H1 (cell line): ENCODE results near the gene ARHGAP12. TPM values are rescaled to one million over a fixed set of nuclear protein-coding genes. Genes with fewer than 3 reads are reported as not detected.

Source experiments
- CTCF ChIA-PET: fragments of 300-600 bp; sonication (Branson Sonifier 250); formaldehyde crosslinking; loops from one replicate; lab custom pipeline; 2021; ENCODE audit not compliant: partially characterized antibody; lab: Charles Lee
- POLR2A ChIA-PET: fragments of 300-600 bp; sonication (Branson Sonifier 250); formaldehyde crosslinking; loops from one replicate; lab custom pipeline; 2021; ENCODE audit warnings: inconsistent platforms; ENCODE audit not compliant: partially characterized antibody; lab: Charles Lee
- DNase-seq, 2 experiments: peaks; one replicate each; pipeline versions ENCODE4 v3.0.0 to v3.0.0-alpha.2; 2010 to 2022; ENCODE audit warnings: low spot score in 2 of 2, low read depth in 1 of 2, mixed read lengths in 1 of 2
- FAIRE-seq: peaks from 2 replicates; lab custom pipeline; 2011; peaks lifted over from hg19 to GRCh38; lab: Jason Lieb, UNC
- H2AFZ ChIP-seq: 2 replicates; pipeline ENCODE4 v1.8.1; 2012; ENCODE audit warnings: low read length, inconsistent platforms
- H2AK5ac ChIP-seq: 2 replicates; pipeline ENCODE4 v1.6.1; 2013; ENCODE audit warnings: low read depth, low read length
- H2BK120ac ChIP-seq: replicated peaks from 2 replicates; pipeline ENCODE3; 2013; ENCODE audit warnings: low read depth, low read length, inconsistent platforms
- H2BK12ac ChIP-seq: 2 replicates; pipeline ENCODE4 v1.6.1; 2013; ENCODE audit warnings: low read depth, low read length
- H2BK15ac ChIP-seq: 2 replicates; pipeline ENCODE4 v1.6.1; 2013; ENCODE audit warnings: low read length
- H2BK20ac ChIP-seq: 2 replicates; pipeline ENCODE4 v1.6.1; 2013; ENCODE audit warnings: low read length
- H2BK5ac ChIP-seq: 2 replicates; pipeline ENCODE4 v1.6.1; 2013; ENCODE audit warnings: low read depth, low read length
- H3K14ac ChIP-seq: 2 replicates; pipeline ENCODE4 v1.6.1; 2013; ENCODE audit warnings: inconsistent platforms; ENCODE audit not compliant: insufficient read length
- H3K18ac ChIP-seq: 2 replicates; pipeline ENCODE4 v1.6.1; 2013; ENCODE audit warnings: low read length; ENCODE audit errors: extremely low read depth
- H3K23ac ChIP-seq: 2 replicates; pipeline ENCODE4 v1.6.1; 2013; ENCODE audit warnings: inconsistent platforms; ENCODE audit not compliant: insufficient read length
- H3K23me2 ChIP-seq: 2 replicates; pipeline ENCODE4 v1.6.1; 2013; ENCODE audit warnings: low read depth, low read length
- H3K27ac ChIP-seq: 2 replicates; pipeline ENCODE4 v1.6.1; 2011; ENCODE audit warnings: low read depth, low read length, inconsistent platforms
- H3K27me3 ChIP-seq, 4 experiments: replicated peaks in 1 of 4; 1 replicate in 1 of 4; 2 replicates in 3 of 4; pipeline versions ENCODE4 v1.6.1 to v1.8.1; 2011 to 2013; ENCODE audit warnings: low read length in 3 of 4, mild to moderate bottlenecking in 3 of 4, inconsistent platforms in 2 of 4, mixed read lengths in 2 of 4, moderate library complexity in 1 of 4; ENCODE audit not compliant: control insufficient read depth in 3 of 4, insufficient read depth in 3 of 4; ENCODE audit errors: extremely low read depth in 1 of 4
- H3K36me3 ChIP-seq, 4 experiments: 2 replicates each; pipeline versions ENCODE4 v1.6.1 to v1.8.1; 2011 to 2013; ENCODE audit warnings: mild to moderate bottlenecking in 4 of 4, low read length in 3 of 4, moderate library complexity in 2 of 4, control low read depth in 1 of 4, inconsistent platforms in 1 of 4; ENCODE audit not compliant: insufficient read depth in 4 of 4, control insufficient read depth in 2 of 4
- H3K4ac ChIP-seq: replicated peaks from 2 replicates; pipeline ENCODE3; 2013; ENCODE audit warnings: low read length, low read depth, mixed read lengths, inconsistent platforms; ENCODE audit not compliant: insufficient read length
- H3K4me1 ChIP-seq, 4 experiments: replicated peaks in 1 of 4; 1 replicate in 1 of 4; 2 replicates in 3 of 4; pipeline versions ENCODE4 v1.6.1 to v1.8.1; 2011 to 2013; ENCODE audit warnings: low read length in 3 of 4, inconsistent platforms in 2 of 4, mixed read lengths in 1 of 4; ENCODE audit not compliant: insufficient read depth in 4 of 4, control insufficient read depth in 3 of 4
- H3K4me2 ChIP-seq, 2 experiments: 2 replicates each; pipeline versions ENCODE4 v1.6.1 to v1.8.1; 2011 to 2013; ENCODE audit warnings: low read depth in 2 of 2, low read length in 2 of 2, control low read depth in 1 of 2, inconsistent platforms in 1 of 2, mild to moderate bottlenecking in 1 of 2; ENCODE audit not compliant: insufficient read depth in 1 of 2
- H3K4me3 ChIP-seq, 4 experiments: fragments of 200-600, 300-600 bp in 1 of 4; sonication (generic), shearing (Covaris generic), sonication (Bioruptor Twin) in 1 of 4; 2 replicates each; pipeline versions ENCODE4 v1.5.1 to v1.8.1; 2011 to 2016; ENCODE audit warnings: low read length in 4 of 4, low read depth in 3 of 4, control low read depth in 2 of 4, inconsistent platforms in 2 of 4, mild to moderate bottlenecking in 2 of 4, mixed read lengths in 1 of 4, moderate library complexity in 1 of 4; ENCODE audit not compliant: insufficient read depth in 2 of 4; ENCODE audit errors: extremely low read depth in 1 of 4
- H3K56ac ChIP-seq: replicated peaks from 2 replicates; pipeline ENCODE3; 2013; ENCODE audit warnings: low read depth, mild to moderate bottlenecking, mixed read lengths, low read length, inconsistent platforms; ENCODE audit not compliant: insufficient read length
- H3K79me1 ChIP-seq: 2 replicates; pipeline ENCODE4 v1.6.1; 2013; ENCODE audit warnings: low read depth, low read length, control low read depth
- H3K79me2 ChIP-seq, 2 experiments: 2 replicates each; pipeline versions ENCODE4 v1.6.1 to v1.8.1; 2012 to 2013; ENCODE audit warnings: low read length in 2 of 2, mild to moderate bottlenecking in 2 of 2, inconsistent platforms in 1 of 2; ENCODE audit not compliant: insufficient read depth in 2 of 2, control insufficient read depth in 1 of 2
- H3K9ac ChIP-seq, 4 experiments: replicated peaks in 1 of 4; 1 replicate in 1 of 4; 2 replicates in 3 of 4; pipeline versions ENCODE4 v1.6.1 to v1.8.1; 2011 to 2013; ENCODE audit warnings: low read depth in 3 of 4, low read length in 3 of 4, control low read depth in 2 of 4, mild to moderate bottlenecking in 2 of 4, moderate library complexity in 2 of 4, inconsistent platforms in 1 of 4; ENCODE audit errors: extremely low read depth in 1 of 4
- H3K9me3 ChIP-seq, 2 experiments: 2 replicates each; pipeline versions ENCODE4 v1.6.1 to v1.8.1; 2012 to 2013; ENCODE audit warnings: mild to moderate bottlenecking in 2 of 2, moderate library complexity in 2 of 2, control low read depth in 1 of 2, inconsistent platforms in 1 of 2, low read depth in 1 of 2, low read length in 1 of 2, mixed read lengths in 1 of 2; ENCODE audit not compliant: insufficient read depth in 2 of 2
- H4K20me1 ChIP-seq, 2 experiments: replicated peaks in 1 of 2; 2 replicates each; pipeline versions ENCODE3 to v1.8.1; 2011 to 2013; ENCODE audit warnings: inconsistent platforms in 2 of 2, low read length in 2 of 2, mild to moderate bottlenecking in 1 of 2; ENCODE audit not compliant: insufficient read depth in 2 of 2, control insufficient read depth in 1 of 2
- H4K5ac ChIP-seq: 2 replicates; pipeline ENCODE4 v1.6.1; 2013; ENCODE audit warnings: low read length, low read depth, mixed read lengths, inconsistent platforms; ENCODE audit not compliant: insufficient read length
- H4K8ac ChIP-seq: 2 replicates; pipeline ENCODE4 v1.8.0; 2013; ENCODE audit warnings: mild to moderate bottlenecking, moderate library complexity, low read length, inconsistent platforms; ENCODE audit not compliant: insufficient read depth; ENCODE audit errors: extremely low read depth
- H4K91ac ChIP-seq: replicated peaks from 2 replicates; pipeline ENCODE3; 2013; ENCODE audit warnings: low read length, mixed read lengths, inconsistent platforms; ENCODE audit not compliant: insufficient read length
- BCL11A ChIP-seq, 2 experiments: IDR thresholded peaks; one replicate each; pipeline ENCODE4 v1.6.1; 2011; ENCODE audit warnings: low read depth in 2 of 2, low read length in 2 of 2, mild to moderate bottlenecking in 2 of 2
- CREB1 ChIP-seq: IDR thresholded peaks from 2 replicates; pipeline ENCODE4 v1.6.1; 2012; ENCODE audit warnings: inconsistent platforms
- CTCF ChIP-seq, 3 experiments: IDR thresholded peaks; 1 replicate in 2 of 3; 2 replicates in 1 of 3; pipeline versions ENCODE4 v1.5.1 to v1.6.1; 2011; ENCODE audit warnings: low read length in 3 of 3, mild to moderate bottlenecking in 3 of 3, inconsistent platforms in 2 of 3, low read depth in 1 of 3, moderate library complexity in 1 of 3; ENCODE audit not compliant: insufficient read depth in 1 of 3; ENCODE audit errors: control extremely low read depth in 1 of 3
- JUND ChIP-seq: IDR thresholded peaks from 2 replicates; pipeline ENCODE4 v1.6.1; 2011; ENCODE audit warnings: mild to moderate bottlenecking, improper control_type of control experiment, low read length
- MAFK ChIP-seq: IDR thresholded peaks from 2 replicates; pipeline ENCODE4 v1.6.1; 2012; ENCODE audit warnings: low read depth, mild to moderate bottlenecking, improper control_type of control experiment, low read length
- RAD21 ChIP-seq, 2 experiments: IDR thresholded peaks in 1 of 2; conservative IDR thresholded peaks in 1 of 2; 2 replicates each; pipeline ENCODE4 v1.6.1; 2011; ENCODE audit warnings: low read depth in 2 of 2, low read length in 2 of 2, improper control_type of control experiment in 1 of 2, inconsistent platforms in 1 of 2, mild to moderate bottlenecking in 1 of 2, moderate library complexity in 1 of 2
- SAP30 ChIP-seq: fragments of 300-600 bp; sonication (generic); IDR thresholded peaks from 2 replicates; pipeline ENCODE4 v1.7.1; 2012; ENCODE audit warnings: low read length, moderate library complexity, mild to moderate bottlenecking, inconsistent platforms; ENCODE audit not compliant: insufficient read depth, insufficient replicate concordance
- SIN3A ChIP-seq, 2 experiments: IDR thresholded peaks in 1 of 2; conservative IDR thresholded peaks in 1 of 2; 2 replicates each; pipeline ENCODE4 v1.6.1; 2011 to 2012; ENCODE audit warnings: low read length in 2 of 2, improper control_type of control experiment in 1 of 2, low read depth in 1 of 2, mild to moderate bottlenecking in 1 of 2
- WGBS, 2 experiments: shearing (Covaris generic) in 1 of 2; methylation state at CpG; one replicate each; pipeline versions ENCODE4 v1.1.6 to v1.1.7; 2013 to 2015; ENCODE audit warnings: low lambda C conversion rate in 2 of 2, mixed read lengths in 2 of 2, inconsistent platforms in 1 of 2, low coverage in 1 of 2, missing lambda C conversion rate in 1 of 2; ENCODE audit not compliant: insufficient replicate concordance in 2 of 2, insufficient coverage in 1 of 2, insufficient read length in 1 of 2; ENCODE audit errors: extremely low coverage in 1 of 2, missing lambda C conversion rate in 1 of 2; 5-methylcytosine and 5-hydroxymethylcytosine counted together
- polyA plus RNA-seq, 7 experiments: library from polyadenylated mRNA; depleted of rRNA in 3 of 7; stranded (reverse) in 5 of 7; unstranded in 2 of 7; fragments of >200 nt in 5 of 7; fragments of 200-250 nt in 2 of 7; gene quantifications; 1 replicate in 5 of 7; 2 replicates in 1 of 7; 4 replicates in 1 of 7; pipeline versions ENCODE4 v1.2.1 to v1.2.3, GENCODE V29; 2011 to 2013; ENCODE audit warnings: missing spikeins in 2 of 7, mixed read lengths in 2 of 7
- total RNA-seq: library from RNA; stranded (reverse); fragmentation: NEBNext Ultra II Directional; extraction: Animal tissue kit (Norgen Biotek cat#: 25700); gene quantifications from 2 replicates; pipeline ENCODE4 v1.2.1, GENCODE V29; 2021

ARHGAP12 gene
- total and polyA plus RNA-seq, 2 of the 8 experiments (the other 6 are each of a cell fraction or from before 2014, with no cell fraction given): 10.1 to 39.0 TPM

DNA sequence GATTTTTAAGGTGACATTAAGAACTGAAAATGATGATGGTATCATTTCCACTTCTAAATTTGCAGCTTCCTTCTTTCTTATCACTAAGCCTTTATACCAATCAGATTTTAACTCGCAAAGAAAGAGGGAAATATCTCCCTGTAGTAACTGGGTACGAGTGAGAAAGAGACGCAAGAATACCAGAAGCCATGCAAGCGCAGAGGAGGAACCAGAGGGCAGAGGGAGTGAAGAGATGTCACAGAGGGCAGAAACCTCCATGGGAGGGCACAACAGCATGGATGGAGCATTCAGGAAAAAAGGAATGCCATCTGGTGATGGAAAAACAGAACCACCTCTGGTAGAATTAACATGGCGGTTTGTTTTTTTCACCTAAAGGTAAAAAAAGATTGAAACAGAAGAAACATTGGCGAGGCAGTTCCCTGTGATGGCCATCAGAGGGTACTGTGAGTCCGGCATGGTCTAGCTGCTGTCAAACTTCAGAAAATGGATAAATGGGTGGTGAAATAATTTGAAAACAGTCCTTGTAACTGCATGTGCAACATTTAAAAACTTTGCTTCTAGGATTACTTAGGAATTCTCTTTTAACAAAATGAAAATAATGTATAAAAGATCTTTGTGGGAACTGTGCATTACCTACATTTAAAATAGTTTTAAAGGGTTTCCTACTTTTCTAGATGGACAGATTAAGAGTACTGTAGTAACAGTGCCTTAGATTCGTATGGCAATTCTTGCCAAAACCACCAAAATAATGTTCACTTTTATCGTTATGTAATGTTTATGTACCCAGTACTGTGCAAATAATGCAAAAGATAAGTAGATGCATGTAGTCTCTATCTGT lies 91.8 kb downstream of the ARHGAP12 start:
- no peaks in the 10 kb centered on the region for H3K79me2 ChIP-seq
- no peak overlapping the region for H2BK15ac ChIP-seq
- no peak overlapping the region for H3K14ac ChIP-seq
- no peak overlapping the region for H2AK5ac ChIP-seq
- H2BK5ac ChIP-seq: no peak overlapping the region
- no peak overlapping the region for H3K56ac ChIP-seq
- no peaks in the 10 kb centered on the region for H4K20me1 ChIP-seq
- ChIA-PET POLR2A (interaction anchor here (1.2 kb wide), 1 partner anchor 29 kb away, joined by 3 read pairs; no protein-coding TSS in a partner anchor), CTCF (interaction anchor here (0.7 to 4.6 kb wide), 12 partner anchors 11 to 1055 kb away, joined by 3 to 25 read pairs (median 4); no protein-coding TSS in a partner anchor)
- FAIRE-seq: peak; percentile 74
- no peak overlapping the region for H2BK120ac ChIP-seq
- no peak overlapping the region for H4K91ac ChIP-seq
- H3K9me3 ChIP-seq: no peaks in the 10 kb centered on the region
- no peak overlapping the region for H2AFZ ChIP-seq
- H3K9ac ChIP-seq: no peak overlapping the region
- WGBS, 2 experiments: 74% methylated on average over 9 of the region's 9 CpGs; no CpG with 5 or more reads in 1 of the 2 experiments
- DNase-seq: no peak
- peaks cover 0 to 4% (median 0%) of the 10 kb centered on the region in 4 experiments; a peak in 1 of 7 replicates for H3K4me1 ChIP-seq
- no peaks in the 10 kb centered on the region; a peak in 1 of 8 replicates for H3K36me3 ChIP-seq
- H3K4me2 ChIP-seq: no peak overlapping the region; a peak in 1 of 4 replicates
- H3K18ac ChIP-seq: no peak overlapping the region
- no peaks in the 10 kb centered on the region; the same call in 1 of the 2 replicates for H3K79me1 ChIP-seq
- H3K23me2 ChIP-seq: 0 out of 2 replicates have a peak, but pooled peaks cover 3% of the 10 kb centered on the region
- no peaks in the 10 kb centered on the region for H3K27me3 ChIP-seq
- no peak overlapping the region for H3K4me3 ChIP-seq
- H3K27ac ChIP-seq: no peak overlapping the region
- no peak overlapping the region for H3K23ac ChIP-seq
- H4K8ac ChIP-seq: no peak overlapping the region
- no peak overlapping the region for H3K4ac ChIP-seq
- H2BK20ac ChIP-seq: no peak overlapping the region
- H4K5ac ChIP-seq: peak overlapping the region; percentile 59
- H2BK12ac ChIP-seq: no peak overlapping the region
- TF ChIP-seq BCL11A (IDR thresholded peaks at IDR 0.05; ENCODE audit: low read depth in 2 of 2, low read length in 2 of 2) (no peak), JUND (no peak), MAFK (no peak), SAP30 (no peak), RAD21 (IDR thresholded peaks at IDR 0.05 in 1 of 2, conservative IDR thresholded peaks at IDR 0.05 in 1 of 2; ENCODE audit: low read depth in 2 of 2, low read length in 2 of 2) (peak; percentile 84 to 86), CTCF (IDR thresholded peaks at IDR 0.05; ENCODE audit: control extremely low read depth in 1 of 3, insufficient read depth in 1 of 3, low read depth in 1 of 3, low read length in 3 of 3) (peak; percentile 58 to 78 (median 64)), CREB1 (no peak), SIN3A (conservative IDR thresholded peaks at IDR 0.05 in 1 of 2, IDR thresholded peaks at IDR 0.05 in 1 of 2; ENCODE audit: low read depth in 1 of 2, low read length in 2 of 2) (peak in 1 of 2 experiments; percentile 59; a peak in 1 of 4 replicates)
